Kidney epithelial cell (primary cell): ENCODE data around the gene KDM2B. TPM values are rescaled to one million over a fixed set of nuclear protein-coding genes. Genes with fewer than 3 reads are reported as not detected.

Source experiments
- DNase-seq: peaks from one replicate; pipeline ENCODE4 v3.0.0-alpha.2; 2010; ENCODE audit warnings: low read depth
- H3K27me3 ChIP-seq: 2 replicates; pipeline ENCODE4 v1.6.0; 2011; ENCODE audit warnings: low read length; ENCODE audit not compliant: control insufficient read depth, insufficient read depth
- H3K36me3 ChIP-seq: 2 replicates; pipeline ENCODE4 v1.5.1; 2011; ENCODE audit warnings: low read length; ENCODE audit not compliant: control insufficient read depth, insufficient read depth
- H3K4me3 ChIP-seq: 2 replicates; pipeline ENCODE4 v1.5.1; 2011; ENCODE audit warnings: low read depth, mild to moderate bottlenecking, control low read depth, low read length
- total RNA-seq: library from RNA; depleted of rRNA; stranded (reverse); fragments of >200 nt; gene quantifications from 2 replicates; pipeline ENCODE4 v1.2.3, GENCODE V29; 2015
- TF ChIP-seq, protein P1 (sequence below): IDR thresholded peaks from 2 replicates; pipeline ENCODE4 v1.5.1; 2011; ENCODE audit warnings: mild to moderate bottlenecking, moderate library complexity, low read length, control low read depth, inconsistent platforms; ENCODE audit not compliant: insufficient read depth, poor library complexity, severe bottlenecking

Gene KDM2B
- total RNA-seq, 1 donor from 2014 or later: 34.7 TPM

DNA sequence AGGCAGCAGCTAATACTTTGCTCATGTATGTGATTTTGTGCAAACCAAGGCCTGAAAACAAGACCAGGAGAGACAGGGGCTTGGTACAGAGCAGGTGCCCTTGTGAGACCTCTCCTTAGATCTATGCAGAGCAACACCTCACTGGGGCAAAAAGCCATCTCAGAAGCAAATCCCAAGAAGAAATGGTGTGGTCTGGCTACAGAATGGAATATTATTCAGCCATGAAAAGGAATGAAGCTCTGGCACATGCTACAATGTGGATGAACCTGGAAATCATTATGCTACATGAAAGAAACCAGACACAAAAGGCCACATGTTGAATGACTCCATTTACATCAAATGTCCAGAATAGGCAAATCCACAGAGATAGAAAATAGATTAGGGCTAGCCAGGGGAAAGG lies 61.6 kb downstream of the KDM2B start:
- TF ChIP-seq, protein P1, sequence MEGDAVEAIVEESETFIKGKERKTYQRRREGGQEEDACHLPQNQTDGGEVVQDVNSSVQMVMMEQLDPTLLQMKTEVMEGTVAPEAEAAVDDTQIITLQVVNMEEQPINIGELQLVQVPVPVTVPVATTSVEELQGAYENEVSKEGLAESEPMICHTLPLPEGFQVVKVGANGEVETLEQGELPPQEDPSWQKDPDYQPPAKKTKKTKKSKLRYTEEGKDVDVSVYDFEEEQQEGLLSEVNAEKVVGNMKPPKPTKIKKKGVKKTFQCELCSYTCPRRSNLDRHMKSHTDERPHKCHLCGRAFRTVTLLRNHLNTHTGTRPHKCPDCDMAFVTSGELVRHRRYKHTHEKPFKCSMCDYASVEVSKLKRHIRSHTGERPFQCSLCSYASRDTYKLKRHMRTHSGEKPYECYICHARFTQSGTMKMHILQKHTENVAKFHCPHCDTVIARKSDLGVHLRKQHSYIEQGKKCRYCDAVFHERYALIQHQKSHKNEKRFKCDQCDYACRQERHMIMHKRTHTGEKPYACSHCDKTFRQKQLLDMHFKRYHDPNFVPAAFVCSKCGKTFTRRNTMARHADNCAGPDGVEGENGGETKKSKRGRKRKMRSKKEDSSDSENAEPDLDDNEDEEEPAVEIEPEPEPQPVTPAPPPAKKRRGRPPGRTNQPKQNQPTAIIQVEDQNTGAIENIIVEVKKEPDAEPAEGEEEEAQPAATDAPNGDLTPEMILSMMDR: no peak
- Histone ChIP-seq H3K27me3 (no peaks in the 10 kb centered on the region), H3K4me3 (no peak overlapping the region), H3K36me3 (no peaks in the 10 kb centered on the region)
- DNase-seq: no peak

DNA sequence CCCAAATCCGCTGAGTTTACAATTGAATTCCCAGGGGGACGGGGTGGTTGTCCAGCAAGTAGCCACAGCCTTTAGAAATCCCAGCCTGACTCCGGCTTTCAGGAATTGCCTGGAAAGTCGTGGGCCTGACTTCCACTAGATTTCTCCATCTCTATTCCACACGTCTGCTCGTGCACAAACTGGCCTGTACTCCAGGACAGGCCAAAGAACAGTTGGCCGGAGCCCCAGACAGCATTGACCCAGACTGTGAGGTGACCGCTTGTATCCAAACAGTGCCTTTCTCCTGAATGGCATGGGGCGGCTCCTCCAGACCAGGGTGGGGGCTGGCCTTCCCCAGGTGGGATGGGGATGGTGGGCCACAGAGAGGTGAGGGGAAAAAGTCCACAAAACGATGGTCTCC lies 62.2 kb downstream of the KDM2B start:
- DNase-seq: no peak
- H3K4me3 ChIP-seq: no peak overlapping the region
- H3K27me3 ChIP-seq: no peaks in the 10 kb centered on the region
- TF ChIP-seq, protein P1: no peak
- no peaks in the 10 kb centered on the region for H3K36me3 ChIP-seq

DNA sequence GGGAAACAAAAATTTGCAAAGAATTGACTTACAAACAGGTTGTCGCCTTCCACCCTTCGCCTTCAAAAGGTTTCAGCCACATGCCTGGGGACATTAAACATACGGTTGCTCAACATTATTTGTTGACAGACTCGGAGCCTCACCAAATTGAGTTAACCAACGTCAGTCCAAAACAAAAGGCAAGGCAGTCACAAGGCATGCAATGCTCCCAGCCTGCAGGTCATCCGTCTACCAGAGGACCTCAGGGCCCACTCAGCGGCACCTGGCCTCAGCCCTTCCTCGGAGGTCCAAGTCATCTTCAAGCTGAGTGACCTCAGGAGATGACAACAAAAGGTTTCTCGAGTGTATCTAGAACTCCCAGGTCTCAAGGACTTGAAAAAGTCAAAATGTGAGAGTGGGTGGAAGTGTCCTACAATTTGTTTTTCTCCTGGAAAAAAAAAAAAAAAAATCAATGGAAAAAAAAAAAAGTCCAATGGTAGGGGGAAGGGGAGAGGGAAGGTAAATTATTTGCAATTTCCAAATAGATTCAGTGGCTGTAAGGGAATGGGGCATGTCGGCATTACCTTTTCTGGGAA lies 64.3 kb downstream of the KDM2B start:
- TF ChIP-seq, protein P1: no peak
- H3K36me3 ChIP-seq: no peaks in the 10 kb centered on the region
- no peaks in the 10 kb centered on the region for H3K27me3 ChIP-seq
- no peak overlapping the region for H3K4me3 ChIP-seq
- no peak for DNase-seq

DNA sequence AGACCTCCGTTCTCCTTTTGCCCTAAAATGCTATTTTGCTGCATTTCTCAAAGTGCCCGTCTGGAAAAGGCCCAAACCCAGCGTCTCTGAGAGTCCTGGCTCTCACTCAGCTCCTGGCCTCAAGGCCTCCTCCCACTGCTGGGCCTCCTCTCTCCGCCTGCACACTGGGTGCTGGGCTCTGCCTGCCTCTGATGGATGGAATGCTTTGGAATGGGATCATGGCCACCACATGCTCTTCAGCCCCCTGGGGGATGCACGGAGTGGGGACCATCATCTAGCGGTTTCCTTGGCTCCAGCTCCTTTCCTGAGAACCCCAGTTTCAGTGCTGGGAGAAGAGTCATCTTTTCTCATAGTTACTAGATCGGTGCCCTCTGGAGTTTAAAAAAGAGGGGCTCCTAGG lies 65.2 kb downstream of the KDM2B start:
- TF ChIP-seq, protein P1: no peak
- Histone ChIP-seq H3K36me3 (no peaks in the 10 kb centered on the region), H3K27me3 (no peaks in the 10 kb centered on the region), H3K4me3 (no peak overlapping the region)
- no peak for DNase-seq

DNA sequence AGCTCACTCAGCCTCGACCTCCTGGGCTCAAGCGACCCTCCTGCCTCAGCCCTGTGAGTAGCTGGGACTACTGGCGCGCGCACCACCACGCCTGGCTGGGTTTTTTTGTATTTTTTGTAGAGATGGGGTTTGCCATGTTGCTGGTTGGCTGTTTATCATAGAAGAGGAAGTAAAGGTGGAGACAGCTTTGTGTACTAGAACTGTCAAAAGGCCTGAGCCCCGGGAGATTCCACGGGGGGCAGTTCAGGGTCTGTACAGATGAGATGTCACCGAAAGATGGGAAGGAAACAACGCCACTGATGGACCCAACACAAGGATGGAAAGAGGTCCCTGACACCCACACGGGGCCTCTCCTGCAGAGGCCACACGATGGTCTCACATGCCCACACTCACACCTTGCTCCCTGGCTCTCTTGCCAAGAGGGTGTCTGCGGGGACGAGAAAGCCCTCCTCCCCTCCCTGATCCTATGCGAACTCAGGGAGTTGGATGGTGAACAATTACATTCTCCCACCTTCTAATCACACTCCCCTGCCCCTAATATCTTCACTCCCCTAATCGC lies 66.6 kb downstream of the KDM2B start:
- H3K36me3 ChIP-seq: no peaks in the 10 kb centered on the region
- TF ChIP-seq, protein P1: no peak
- no peaks in the 10 kb centered on the region for H3K27me3 ChIP-seq
- H3K4me3 ChIP-seq: no peak overlapping the region
- DNase-seq: no peak

DNA sequence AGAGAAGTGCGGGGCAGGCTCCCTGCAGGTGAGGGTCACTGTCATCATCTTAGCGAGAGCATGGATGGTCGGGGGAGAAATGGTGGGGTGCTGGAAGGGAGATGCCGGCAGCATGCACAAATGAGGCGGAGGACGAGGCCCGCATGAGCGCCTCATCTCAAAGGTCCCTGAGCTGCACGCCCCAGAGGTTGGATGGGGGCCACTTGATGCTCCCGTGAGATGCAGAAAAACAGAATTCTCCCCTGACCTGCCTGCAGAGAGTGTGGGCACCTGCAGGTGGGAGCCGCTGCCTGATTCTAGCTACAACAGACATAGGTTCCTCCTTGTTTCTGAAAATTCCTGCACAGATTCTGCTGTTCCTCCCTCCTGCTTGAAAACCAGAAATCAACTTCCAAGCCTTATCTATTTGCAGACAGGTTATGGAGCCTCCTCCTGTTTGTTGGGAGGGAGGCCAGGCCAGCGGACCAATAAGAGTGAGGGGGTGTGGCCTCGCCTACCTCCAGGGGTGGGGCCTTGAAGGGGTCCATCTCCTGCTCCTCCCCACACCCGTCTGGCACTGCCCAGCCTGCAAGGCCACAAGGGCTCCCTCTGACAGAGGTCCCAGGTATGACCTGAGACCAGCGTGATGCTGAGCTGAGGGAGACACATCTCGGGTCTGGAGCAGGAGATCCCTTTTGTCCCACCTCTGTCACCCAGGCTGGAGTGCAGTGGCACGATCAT lies 67.2 kb downstream of the KDM2B start:
- H3K27me3 ChIP-seq: no peaks in the 10 kb centered on the region
- DNase-seq: no peak

More for the DNA sequence above, 67.2 kb downstream of the KDM2B start:
- Histone ChIP-seq H3K36me3 (no peaks in the 10 kb centered on the region), H3K4me3 (no peak overlapping the region)
- TF ChIP-seq, protein P1: no peak
